Medulla oblongata (tissue), 1 donor: ENCODE data around the gene UBTD2.
"Not testable (repeated sequence)": the region's sequence is repeated elsewhere in the genome, so short reads cannot be mapped to it uniquely, and the experiment has no call there.

Experiments
- DNase-seq: peaks from one replicate; pipeline ENCODE4 v3.0.0-alpha.2; 2015; ENCODE audit errors: extremely low spot score

Gene UBTD2

GRCh38 chr5:172293054-172293744, 9.6 kb upstream of the UBTD2 start:
- peak; percentile 90 for DNase-seq

- not testable (repeated sequence) for DNase-seq
Measured at GRCh38 chr5:172291837-172292236, 8.3 kb upstream of the UBTD2 start.

- no peak for DNase-seq
Measured at GRCh38 chr5:172288465-172288864, 4.9 kb upstream of the UBTD2 start.

GRCh38 chr5:172287140-172287539, 3.6 kb upstream of the UBTD2 start:
- not testable (repeated sequence) for DNase-seq

- no peak for DNase-seq
Measured at GRCh38 chr5:172285226-172286143, 1.9 kb upstream of the UBTD2 start.

- DNase-seq, result peak; percentile 26
Measured at GRCh38 chr5:172284611-172284980, 1.0 kb upstream of the UBTD2 start.

GRCh38 chr5:172283862-172284610, 472 bp upstream of the UBTD2 start:
- DNase-seq, result peak; percentile 89

- no peak for DNase-seq
Measured at GRCh38 chr5:172282272-172283019, 1.1 kb downstream of the UBTD2 start.

GRCh38 chr5:172281346-172281745, 2.2 kb downstream of the UBTD2 start:
- no peak for DNase-seq

- DNase-seq, result no peak
Measured at GRCh38 chr5:172280929-172281328, 2.6 kb downstream of the UBTD2 start.

GRCh38 chr5:172280317-172280716, 3.2 kb downstream of the UBTD2 start:
- no peak for DNase-seq

- DNase-seq, result no peak
Measured at GRCh38 chr5:172278356-172278755, 5.2 kb downstream of the UBTD2 start.

- no peak for DNase-seq
Measured at GRCh38 chr5:172276214-172276613, 7.3 kb downstream of the UBTD2 start.

GRCh38 chr5:172274951-172275753, 8.4 kb downstream of the UBTD2 start:
- DNase-seq, result no peak

GRCh38 chr5:172267943-172268342, 15.6 kb downstream of the UBTD2 start:
- no peak for DNase-seq

- no peak for DNase-seq
Measured at GRCh38 chr5:172266676-172267092, 16.9 kb downstream of the UBTD2 start.

GRCh38 chr5:172266071-172266675, 17.4 kb downstream of the UBTD2 start:
- DNase-seq, result no peak

GRCh38 chr5:172264815-172265395, 18.7 kb downstream of the UBTD2 start:
- no peak for DNase-seq

- DNase-seq, result no peak
Measured at GRCh38 chr5:172255444-172255843, 28.1 kb downstream of the UBTD2 start.

- no peak for DNase-seq
Measured at GRCh38 chr5:172252501-172252900, 31.1 kb downstream of the UBTD2 start.
